ENCODE data around the gene RECK. TPM values are rescaled to one million over a fixed set of nuclear protein-coding genes. Genes with fewer than 3 reads are reported as not detected.

RECK gene, protein sequence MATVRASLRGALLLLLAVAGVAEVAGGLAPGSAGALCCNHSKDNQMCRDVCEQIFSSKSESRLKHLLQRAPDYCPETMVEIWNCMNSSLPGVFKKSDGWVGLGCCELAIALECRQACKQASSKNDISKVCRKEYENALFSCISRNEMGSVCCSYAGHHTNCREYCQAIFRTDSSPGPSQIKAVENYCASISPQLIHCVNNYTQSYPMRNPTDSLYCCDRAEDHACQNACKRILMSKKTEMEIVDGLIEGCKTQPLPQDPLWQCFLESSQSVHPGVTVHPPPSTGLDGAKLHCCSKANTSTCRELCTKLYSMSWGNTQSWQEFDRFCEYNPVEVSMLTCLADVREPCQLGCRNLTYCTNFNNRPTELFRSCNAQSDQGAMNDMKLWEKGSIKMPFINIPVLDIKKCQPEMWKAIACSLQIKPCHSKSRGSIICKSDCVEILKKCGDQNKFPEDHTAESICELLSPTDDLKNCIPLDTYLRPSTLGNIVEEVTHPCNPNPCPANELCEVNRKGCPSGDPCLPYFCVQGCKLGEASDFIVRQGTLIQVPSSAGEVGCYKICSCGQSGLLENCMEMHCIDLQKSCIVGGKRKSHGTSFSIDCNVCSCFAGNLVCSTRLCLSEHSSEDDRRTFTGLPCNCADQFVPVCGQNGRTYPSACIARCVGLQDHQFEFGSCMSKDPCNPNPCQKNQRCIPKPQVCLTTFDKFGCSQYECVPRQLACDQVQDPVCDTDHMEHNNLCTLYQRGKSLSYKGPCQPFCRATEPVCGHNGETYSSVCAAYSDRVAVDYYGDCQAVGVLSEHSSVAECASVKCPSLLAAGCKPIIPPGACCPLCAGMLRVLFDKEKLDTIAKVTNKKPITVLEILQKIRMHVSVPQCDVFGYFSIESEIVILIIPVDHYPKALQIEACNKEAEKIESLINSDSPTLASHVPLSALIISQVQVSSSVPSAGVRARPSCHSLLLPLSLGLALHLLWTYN
- total RNA-seq, result 1 to 10 TPM; 3.8 to 5.7 TPM

DNA sequence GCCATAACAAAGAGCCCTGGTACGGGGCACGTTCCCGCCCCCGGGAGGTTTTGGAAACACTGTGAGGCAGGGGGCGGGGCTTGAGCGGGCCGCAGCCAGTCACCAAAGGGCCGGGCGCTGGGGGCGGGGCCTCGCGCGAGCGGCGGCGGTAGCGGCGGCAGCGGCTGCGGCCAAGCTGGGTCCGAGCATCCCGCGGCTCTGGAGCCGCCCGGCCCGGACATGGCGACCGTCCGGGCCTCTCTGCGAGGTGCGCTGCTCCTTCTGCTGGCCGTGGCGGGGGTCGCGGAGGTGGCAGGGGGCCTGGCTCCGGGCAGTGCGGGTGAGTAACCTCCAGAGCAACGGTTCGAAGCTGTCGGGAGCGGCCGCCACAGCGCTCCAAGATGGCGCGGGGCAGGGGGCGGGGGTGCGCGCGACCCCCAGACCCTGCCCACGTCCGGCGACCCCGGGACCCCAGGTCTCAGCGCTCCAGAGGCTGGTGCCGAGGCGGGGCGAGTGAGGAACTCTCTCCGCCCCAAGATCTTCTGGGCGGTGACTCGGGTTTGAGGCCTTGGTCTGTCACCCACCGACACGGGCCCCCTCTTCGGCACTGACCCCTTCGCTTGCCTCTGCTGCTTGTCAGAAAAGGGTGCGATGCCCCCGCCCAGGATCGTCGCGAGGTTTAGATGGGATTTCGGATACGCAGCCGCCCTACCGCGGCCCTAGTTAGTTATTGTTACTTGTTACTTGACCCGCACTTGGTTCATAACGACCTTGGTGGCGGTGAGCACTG is at the start of gene RECK:
TSS of gene RECK (plus strand) at position 134 of the 769 bp plus-strand sequence. CDS start at position 220, 86 bp downstream.

DNA sequence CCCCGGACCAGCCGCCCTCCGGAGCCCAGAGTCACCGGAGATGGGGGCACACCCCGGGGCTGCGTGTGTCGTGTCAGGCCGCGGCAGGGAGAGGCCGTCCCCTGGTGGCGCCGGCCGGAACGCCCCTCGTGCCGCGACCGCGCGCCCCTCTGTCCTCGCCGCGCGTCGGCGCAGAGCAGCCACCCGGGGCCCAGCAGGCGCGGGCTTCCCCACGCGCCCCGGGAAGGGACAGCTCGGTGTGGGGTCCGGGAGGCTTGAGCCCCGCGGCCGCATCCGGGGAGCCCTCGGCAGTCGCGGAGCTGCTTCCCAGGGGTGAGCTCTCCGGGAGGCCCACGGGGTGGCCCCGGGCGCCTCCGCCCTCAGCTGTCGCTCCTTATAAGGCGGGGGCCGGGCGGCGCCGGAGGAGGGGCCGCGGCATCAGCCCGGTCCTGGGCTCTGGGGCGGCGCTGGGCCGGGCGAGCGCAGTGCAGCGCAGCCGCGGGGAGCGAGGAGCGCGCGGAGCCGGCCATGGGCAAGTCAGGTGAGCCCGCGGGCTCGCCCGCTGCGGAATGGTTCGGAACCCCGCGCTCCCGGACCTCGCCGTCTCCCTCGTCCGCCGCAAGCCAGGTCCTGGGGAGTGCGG is 99.7 kb downstream of the RECK start, which contains the start of gene GLIPR2:
TSS of gene GLIPR2 (plus strand) at position 462 of the 622 bp plus-strand sequence. CDS start at position 508, 46 bp downstream.

DNA sequence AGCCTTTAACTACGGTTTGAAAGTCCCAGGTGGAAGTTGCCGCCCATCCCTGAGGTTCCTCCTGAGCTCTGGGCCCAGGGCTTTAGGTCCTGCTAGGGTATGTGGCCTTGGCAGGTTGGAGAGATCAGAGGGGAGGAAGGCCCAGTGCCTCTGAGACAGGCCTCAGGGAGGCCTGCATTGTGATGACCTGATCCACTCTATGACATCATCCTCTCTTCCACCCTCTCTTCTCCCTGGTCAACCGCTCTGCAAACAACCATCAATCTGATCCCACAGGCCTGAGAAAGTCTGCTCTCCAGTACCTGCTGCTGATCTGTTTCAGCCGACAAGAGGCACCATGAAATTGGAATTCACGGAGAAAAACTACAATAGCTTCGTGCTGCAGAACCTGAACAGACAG is 132.5 kb downstream of the RECK start, which contains the start of gene CCIN:
TSS of gene CCIN (plus strand) at position 223 of the 400 bp plus-strand sequence. CDS start at position 338, 115 bp downstream.

Small RNA genes lying within 50 kb of the gene (small RNA-seq; reads per million reads assigned to genes)
- gene RF02275, result 0 reads per million in 2 donors

Other genes starting within 250 kb of the RECK start
- 10 to 100 TPM; 10.7 to 17.3 TPM for gene NPR2, start 245.3 kb upstream of the RECK start, total RNA-seq
- gene SPAG8, start 224.7 kb upstream of the RECK start, total RNA-seq, result 1 to 10 TPM in 1 of 2 donors, under 1 TPM in 1; 0.67 to 1.0 TPM
- 10 to 100 TPM; 31.6 to 41.6 TPM for gene HINT2, start 221.9 kb upstream of the RECK start, total RNA-seq
- not detected for gene FAM221B, start 208.2 kb upstream of the RECK start, total RNA-seq
- gene TMEM8B, start 207.7 kb upstream of the RECK start, total RNA-seq, result 1 to 10 TPM in 1 of 2 donors, under 1 TPM in 1; 0.33 to 1.7 TPM
- gene OR13J1, start 166.5 kb upstream of the RECK start, total RNA-seq, result not detected
- under 1 TPM in 1 of 2 donors, not detected in 1; 0.33 TPM for gene HRCT1, start 130.7 kb upstream of the RECK start, total RNA-seq
- gene SPAAR, start 127.4 kb upstream of the RECK start, total RNA-seq, result under 1 TPM in 1 of 2 donors, not detected in 1; 0.34 TPM
- not detected for gene OR2S2, start 78.8 kb upstream of the RECK start, total RNA-seq
- 1 to 10 TPM; 2.0 to 10.0 TPM for gene GLIPR2, start 99.8 kb downstream of the RECK start, total RNA-seq
- gene CCIN, start 132.5 kb downstream of the RECK start, total RNA-seq, result not detected
- 100 to 1,000 TPM; 147 to 262 TPM for gene CLTA, start 154.0 kb downstream of the RECK start, total RNA-seq
- gene GNE, start 221.5 kb downstream of the RECK start, total RNA-seq, result 10 to 100 TPM; 31.7 to 39.6 TPM

Measured in melanocyte of skin (primary cell).